ENCODE results near the gene RAB40C.

RAB40C gene

DNA sequence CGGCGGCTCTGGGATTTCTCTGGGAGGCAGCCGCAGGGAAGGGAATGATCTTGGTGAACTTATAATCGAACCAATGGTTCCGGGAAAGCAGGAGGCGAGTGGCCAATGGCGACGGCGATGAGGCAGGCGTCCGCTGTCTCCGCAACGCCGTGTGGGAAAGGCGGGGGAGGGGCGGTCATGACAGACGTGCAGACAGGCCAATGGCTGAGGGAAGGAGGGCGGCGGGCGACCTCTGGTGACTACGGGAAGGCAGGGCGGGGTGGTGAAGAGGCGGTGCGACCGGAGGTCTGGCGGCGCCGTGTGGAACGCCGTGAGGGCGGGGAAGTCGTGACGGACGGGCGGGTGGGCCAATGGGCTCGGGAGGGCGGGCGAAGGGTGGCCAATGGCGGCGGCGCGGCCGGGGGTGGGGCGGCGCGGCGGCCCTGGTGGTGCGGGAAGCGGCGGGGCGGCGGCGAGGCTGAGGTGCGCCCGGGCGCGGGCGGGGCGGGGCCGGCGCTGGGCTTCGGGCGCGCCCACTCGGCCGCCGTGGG is at the start of gene RAB40C:
TSS of gene RAB40C (plus strand) at position 409 of the 530 bp plus-strand sequence. CDS start 226 bp downstream, outside the sequence.
- DNase-seq, result peak; percentile 94 to 97

DNA sequence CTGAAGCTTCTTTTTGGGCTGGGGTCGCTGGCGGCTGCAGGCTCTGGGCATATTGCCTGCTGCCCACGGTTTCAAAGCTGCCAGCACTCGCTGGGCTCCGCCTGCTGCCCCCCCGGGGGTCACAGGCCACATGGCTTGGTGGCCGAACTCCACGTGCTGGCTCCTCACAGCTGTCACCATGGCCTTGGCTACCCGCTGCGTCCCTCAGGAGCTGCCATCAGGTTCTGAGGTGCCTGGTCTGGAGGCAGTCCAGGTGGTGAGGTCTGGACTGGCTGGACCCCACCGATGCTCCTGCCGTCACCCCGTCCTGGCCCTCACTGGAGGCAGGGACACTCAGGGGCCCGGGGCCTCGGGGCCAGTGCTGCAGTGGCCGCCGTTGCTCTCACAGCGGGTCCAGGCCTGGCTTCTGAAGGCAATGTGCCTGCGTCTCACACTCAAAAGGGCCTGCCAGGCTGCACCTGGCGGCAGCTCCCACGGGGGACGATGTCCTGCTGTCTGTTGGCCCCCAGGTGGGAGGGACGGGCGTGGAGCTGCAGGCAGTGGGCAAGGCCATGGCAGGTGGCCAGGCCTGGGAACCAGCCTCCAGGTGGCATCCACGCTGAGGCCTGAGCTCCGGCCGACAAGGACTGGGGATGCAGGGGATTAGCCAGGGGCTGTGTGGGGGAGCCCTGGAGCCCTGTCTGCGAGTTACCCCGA is 49.1 kb upstream of the RAB40C start:
- no peak for DNase-seq

- DNase-seq, result no peak
Observed at GRCh38 chr16:543301-544164, 46.3 kb upstream of the RAB40C start.

DNA sequence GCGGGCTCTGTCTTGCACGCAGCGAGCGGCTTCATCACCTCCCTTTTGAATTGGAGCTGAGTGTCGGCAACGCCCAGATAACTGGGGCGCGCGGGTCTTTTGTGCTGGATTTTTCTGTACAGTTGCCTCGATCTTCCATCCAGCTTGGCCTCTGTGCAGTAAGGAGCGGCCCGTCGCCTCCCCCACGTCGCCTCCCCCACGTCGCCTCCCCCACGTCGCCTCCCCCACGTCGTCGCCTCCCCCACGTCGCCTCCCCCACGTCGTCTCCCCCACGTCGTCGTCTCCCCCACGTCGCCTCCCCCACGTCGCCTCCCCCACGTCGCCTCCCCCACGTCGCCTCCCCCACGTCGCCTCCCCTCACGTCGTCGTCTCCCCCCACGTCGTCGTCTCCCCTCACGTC is 45.3 kb upstream of the RAB40C start:
- DNase-seq, result no peak

GRCh38 chr16:546909-547770 is 42.7 kb upstream of the RAB40C start:
- no peak for DNase-seq

- DNase-seq, result no peak
Observed at GRCh38 chr16:548586-548985, 41.3 kb upstream of the RAB40C start.

DNA sequence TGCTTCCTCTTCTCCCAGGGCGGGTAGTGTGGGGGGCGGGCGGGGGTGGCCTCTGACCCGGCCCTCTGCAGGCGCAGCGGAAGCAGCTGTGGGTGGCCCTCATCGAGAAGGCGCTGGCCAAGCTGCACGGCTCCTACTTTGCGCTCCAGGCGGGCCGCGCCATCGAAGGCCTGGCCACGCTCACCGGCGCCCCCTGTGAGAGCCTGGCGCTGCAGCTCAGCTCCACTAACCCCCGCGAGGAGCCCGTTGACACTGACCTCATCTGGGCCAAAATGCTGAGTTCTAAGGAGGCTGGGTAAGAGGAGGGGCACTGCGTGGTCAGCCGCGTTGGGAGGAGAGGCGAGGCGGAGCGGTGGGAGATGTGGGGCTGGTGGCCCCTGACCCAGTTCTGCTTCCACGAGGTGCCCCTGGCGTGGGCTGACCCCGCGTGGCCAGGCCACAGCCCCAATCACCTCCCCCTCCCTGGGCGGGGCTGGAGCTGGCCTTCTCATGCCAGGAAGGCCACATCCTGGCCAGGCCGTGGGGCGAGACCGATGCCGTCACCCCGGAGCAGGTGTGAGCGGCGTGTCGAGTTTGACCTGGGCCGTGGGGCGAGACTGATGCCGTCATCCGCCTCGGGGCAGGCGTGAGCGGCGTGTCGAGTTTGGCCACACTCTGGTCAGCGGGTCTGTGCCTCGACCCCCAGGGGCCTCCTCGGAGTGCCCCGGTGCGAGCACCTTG is 40.2 kb upstream of the RAB40C start:
- no peak for DNase-seq

- no peak for DNase-seq
Observed at GRCh38 chr16:551210-551609, 38.7 kb upstream of the RAB40C start.

DNA sequence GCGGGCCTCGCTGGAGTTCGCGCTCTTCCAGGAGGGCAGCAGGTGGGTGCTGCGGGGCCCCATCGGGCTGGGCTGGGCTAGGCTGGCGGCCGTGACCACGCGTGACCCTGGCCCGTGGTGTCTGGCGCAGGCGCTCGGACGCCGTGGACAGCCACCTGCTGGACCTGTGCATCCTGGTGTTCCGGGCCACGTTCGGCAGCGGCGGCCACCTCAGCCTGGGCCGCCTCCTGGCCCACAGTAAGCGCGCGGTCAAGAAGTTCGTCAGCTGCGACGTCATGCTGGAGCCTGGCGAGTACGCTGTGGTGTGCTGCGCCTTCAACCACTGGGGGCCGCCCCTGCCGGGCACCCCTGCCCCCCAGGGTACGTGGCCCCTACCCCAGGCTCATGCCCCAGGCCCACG is 37.7 kb upstream of the RAB40C start:
- DNase-seq, result no peak

DNA sequence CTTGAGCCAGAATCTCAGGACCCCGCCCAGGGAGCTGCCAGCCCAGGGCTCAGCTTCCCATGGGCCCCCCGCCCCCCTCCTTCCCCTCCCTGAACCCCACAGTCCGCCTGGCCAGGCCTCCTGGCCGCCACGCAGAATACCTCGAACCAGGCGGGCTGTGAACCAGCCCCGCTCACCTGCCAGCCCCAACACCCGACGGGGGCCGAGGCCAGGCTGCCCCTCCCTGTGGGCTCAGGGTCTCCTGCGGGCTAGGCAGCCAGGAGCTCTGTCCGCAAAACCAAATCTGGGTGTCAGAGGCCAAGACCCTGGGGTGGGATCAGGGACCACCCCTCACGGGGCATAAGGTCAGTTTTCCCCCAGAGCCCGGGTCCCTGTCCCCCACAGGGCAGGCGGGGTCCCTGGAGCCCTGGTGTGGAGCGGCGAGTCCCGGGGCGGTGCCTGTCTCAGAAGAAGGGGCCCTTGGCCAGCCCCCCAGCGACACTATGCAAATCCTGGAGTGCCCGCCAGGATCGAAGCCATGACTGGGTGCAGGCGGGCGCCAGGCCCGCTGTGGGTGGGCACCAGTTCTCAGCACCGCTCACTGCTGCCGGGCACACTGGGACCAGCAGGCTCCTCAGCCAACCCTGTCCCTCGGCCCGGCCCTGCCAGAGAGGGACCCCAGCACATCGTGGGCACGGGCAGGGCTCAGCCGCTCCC is 36.1 kb upstream of the RAB40C start:
- DNase-seq, result no peak

DNA sequence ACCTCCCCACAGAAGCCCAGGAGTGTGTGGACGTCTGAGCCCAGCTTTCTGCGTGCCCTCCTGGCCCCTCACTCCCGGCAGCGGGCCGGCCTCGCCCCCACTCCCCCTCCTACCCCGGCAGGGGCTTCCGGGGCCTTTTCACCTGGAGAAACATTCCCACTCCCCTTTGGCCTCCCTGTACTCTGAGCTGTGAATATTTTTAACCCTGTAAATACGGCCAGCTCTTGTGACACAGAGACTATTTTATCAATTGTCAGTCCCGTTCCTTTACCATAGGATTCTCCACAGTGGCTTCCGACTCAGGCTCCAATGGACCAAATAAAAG is 35.6 kb upstream of the RAB40C start:
- no peak for DNase-seq

DNA sequence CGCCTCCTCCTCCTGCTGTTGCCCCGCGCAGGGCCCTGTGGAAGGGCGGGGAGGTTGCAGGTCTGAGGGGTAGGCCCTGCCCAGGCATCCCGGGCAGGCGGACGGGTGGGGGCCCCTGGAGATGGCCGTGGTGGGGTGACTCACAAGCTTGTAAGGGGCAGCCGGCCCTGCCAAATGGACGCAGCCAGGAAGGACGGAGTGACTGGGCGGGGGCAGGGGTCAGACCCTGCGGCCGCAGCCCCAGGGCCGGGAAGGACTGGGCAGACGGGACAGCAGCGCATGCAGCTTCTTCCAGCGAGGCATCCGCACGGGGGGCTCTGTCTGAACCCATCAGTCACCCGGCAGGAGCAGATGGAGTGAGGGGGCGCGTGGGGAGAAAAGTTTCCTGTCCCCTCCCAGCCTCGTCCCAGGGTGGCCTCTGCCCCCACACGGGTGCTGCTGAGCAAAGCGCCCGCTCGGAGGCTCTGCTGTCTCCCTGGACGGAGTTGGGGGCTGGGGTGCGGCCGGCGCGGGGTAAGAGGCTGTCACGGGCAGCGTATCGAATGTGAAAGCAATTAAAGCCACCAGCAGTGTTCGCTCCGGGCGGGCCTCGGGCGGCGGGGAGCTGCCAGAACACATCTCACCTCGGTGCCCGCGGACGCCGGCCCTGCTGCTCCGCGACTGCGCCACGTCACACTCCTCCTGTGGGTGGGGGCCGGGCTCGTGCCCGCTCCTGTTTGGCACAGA is 35.1 kb upstream of the RAB40C start:
- DNase-seq, result no peak

DNA sequence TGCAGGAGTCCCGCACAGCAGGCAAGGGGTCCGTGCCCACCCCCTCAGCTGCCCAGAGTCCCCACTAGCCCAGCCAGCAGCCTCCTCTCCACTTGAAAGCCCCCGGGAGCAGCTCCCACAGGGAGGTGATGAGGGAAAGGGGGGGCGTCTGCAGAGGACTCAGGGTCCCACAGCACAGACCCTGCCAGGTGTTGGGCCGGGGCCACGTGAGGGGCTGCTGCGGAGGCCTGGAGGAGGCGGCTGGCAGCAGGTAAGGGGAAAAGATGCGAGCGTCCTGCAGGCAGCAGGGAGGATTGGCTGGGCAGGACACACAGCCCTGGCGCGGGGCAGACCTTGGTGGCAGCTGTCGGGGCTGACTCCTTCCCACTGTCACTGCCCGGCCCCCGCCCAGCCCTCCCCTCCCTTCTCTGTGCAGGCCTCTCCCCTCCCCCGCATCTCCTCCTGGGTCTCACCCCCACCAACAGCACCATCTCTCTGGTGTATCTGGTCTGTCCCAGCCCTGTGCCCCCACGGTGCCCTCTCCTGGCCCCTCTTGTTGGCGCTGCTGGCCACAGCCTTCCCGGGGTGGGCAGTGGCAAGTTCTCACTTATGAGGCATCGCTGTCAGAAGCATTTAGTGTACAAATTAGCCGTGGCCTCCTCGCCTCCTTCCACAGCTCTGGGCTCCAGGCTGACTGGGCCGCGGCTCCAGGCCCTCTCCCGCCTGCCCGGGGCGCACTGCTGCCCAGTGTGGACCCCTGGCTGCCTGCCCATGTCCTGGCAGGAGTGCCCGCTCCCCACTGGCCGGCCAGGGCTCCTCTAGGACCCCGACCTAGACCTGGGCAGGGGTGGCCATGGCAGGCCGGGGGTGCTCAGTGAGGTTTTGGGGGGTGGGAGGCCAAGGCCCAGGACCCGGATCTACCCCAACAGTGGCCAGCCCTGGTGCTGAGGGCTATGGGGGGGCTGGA is 34.1 kb upstream of the RAB40C start:
- DNase-seq, result no peak

- DNase-seq, result no peak
Observed at GRCh38 chr16:556474-557173, 33.2 kb upstream of the RAB40C start.

- no peak for DNase-seq
Observed at GRCh38 chr16:557463-558297, 32.2 kb upstream of the RAB40C start.

GRCh38 chr16:558298-559020 is 31.4 kb upstream of the RAB40C start:
- no peak for DNase-seq

GRCh38 chr16:559021-559380 is 30.9 kb upstream of the RAB40C start:
- no peak for DNase-seq
